Measurements from ENCODE around the gene NUBP1. TPM values are rescaled to one million over a fixed set of nuclear protein-coding genes. Genes with fewer than 3 reads are reported as not detected.
"Not testable (repeated sequence)": the region's sequence is repeated elsewhere in the genome, so short reads cannot be mapped to it uniquely, and the experiment has no call there.

The NUBP1 gene
- total RNA-seq, 5 donors from 2014 or later (not counting 1 experiment from before 2014, with no cell fraction given): 17.5 to 29.4 (median 25.9) TPM

- no peaks in the 10 kb centered on the region for H3K9me3 Mint-ChIP-seq
- Histone ChIP-seq H3K4me3 (ENCODE audit: control insufficient read depth in 1 of 2, extremely low read depth in 1 of 2, low read length in 1 of 2) (no peak overlapping the region), H3K9me3 (no peaks in the 10 kb centered on the region), H3K36me3 (ENCODE audit: control insufficient read depth in 2 of 2, extremely low read depth in 1 of 2, insufficient read depth in 1 of 2, low read length in 1 of 2) (no peaks in the 10 kb centered on the region), H3K27me3 (replicated peaks in 1 of 2; ENCODE audit: control insufficient read depth in 2 of 2, extremely low read depth in 1 of 2, insufficient read depth in 2 of 2, low read length in 1 of 2) (no peaks in the 10 kb centered on the region), H3K4me1 (ENCODE audit: control insufficient read depth in 1 of 2, extremely low read depth in 1 of 2, insufficient read depth in 2 of 2, low read length in 2 of 2) (peaks cover 6 to 35% of the 10 kb centered on the region in 2 experiments), H3K27ac (ENCODE audit: low read length) (no peak overlapping the region)
- ChIA-PET POLR2A (no interaction called here), CTCF (no interaction called here)
- H3K27me3 Mint-ChIP-seq: no peaks in the 10 kb centered on the region
- H3K4me1 Mint-ChIP-seq: peaks cover 28 to 45% (median 31%) of the 10 kb centered on the region in 3 donors
- H3K4me3 Mint-ChIP-seq: no peak overlapping the region
- H3K27ac Mint-ChIP-seq: no peak overlapping the region
- peaks cover 6% of the 10 kb centered on the region for H3K36me3 Mint-ChIP-seq
- DNase-seq: no peak
- 100% methylated on average over 5 of the region's 10 CpGs for WGBS (ENCODE audit: insufficient coverage)
- no peak for ATAC-seq (replicated peaks in 1 of 4)
These were observed 3.4 kb upstream of the NUBP1 start for GRCh38 chr16:10740000-10740844.

GRCh38 chr16:10740845-10741208, 2.8 kb upstream of the NUBP1 start:
- no peak for DNase-seq
- H3K4me3 Mint-ChIP-seq: no peak overlapping the region
- peaks cover 10% of the 10 kb centered on the region for H3K36me3 Mint-ChIP-seq
- ChIA-PET CTCF (no interaction called here), POLR2A (no interaction called here)
- no peaks in the 10 kb centered on the region for H3K9me3 Mint-ChIP-seq
- H3K4me1 Mint-ChIP-seq: peaks cover 34 to 51% (median 37%) of the 10 kb centered on the region in 3 donors
- no peaks in the 10 kb centered on the region for H3K27me3 ChIP-seq (replicated peaks in 1 of 2; ENCODE audit: control insufficient read depth in 2 of 2, extremely low read depth in 1 of 2, insufficient read depth in 2 of 2, low read length in 1 of 2)
- 50% methylated on average over 1 of the region's 2 CpGs for WGBS (ENCODE audit: insufficient coverage)
- H3K27ac Mint-ChIP-seq: no peak overlapping the region
- no peak for ATAC-seq (replicated peaks in 1 of 4)
- H3K27me3 Mint-ChIP-seq: no peaks in the 10 kb centered on the region
- peaks cover 6 to 35% of the 10 kb centered on the region in 2 experiments for H3K4me1 ChIP-seq (ENCODE audit: control insufficient read depth in 1 of 2, extremely low read depth in 1 of 2, insufficient read depth in 2 of 2, low read length in 2 of 2)
- no peaks in the 10 kb centered on the region for H3K9me3 ChIP-seq
- H3K36me3 ChIP-seq (ENCODE audit: control insufficient read depth in 2 of 2, extremely low read depth in 1 of 2, insufficient read depth in 1 of 2, low read length in 1 of 2): no peaks in the 10 kb centered on the region
- no peak overlapping the region for H3K27ac ChIP-seq (ENCODE audit: low read length)
- H3K4me3 ChIP-seq (ENCODE audit: control insufficient read depth in 1 of 2, extremely low read depth in 1 of 2, low read length in 1 of 2): no peak overlapping the region

DNA sequence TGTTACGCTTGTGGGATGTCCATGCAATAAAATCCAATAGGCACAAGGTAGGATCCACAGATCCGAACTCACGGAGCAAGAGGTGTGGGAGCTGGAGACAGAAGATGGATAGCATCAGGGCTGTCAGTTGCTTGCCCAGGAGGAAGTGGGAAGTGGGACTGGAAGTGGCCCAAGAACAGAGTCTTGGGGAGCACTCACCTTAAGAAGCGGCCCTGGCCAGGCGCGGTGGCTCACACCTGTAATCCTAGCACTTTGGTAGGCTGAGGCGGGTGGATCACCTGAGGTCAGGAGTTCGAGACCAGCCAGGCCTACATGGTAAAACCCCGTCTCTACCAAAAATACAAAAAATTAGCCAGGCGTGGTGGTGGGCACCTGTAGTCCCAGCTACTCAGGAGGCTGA, 2.4 kb upstream of the NUBP1 start:
- H3K27me3 ChIP-seq (replicated peaks in 1 of 2; ENCODE audit: control insufficient read depth in 2 of 2, extremely low read depth in 1 of 2, insufficient read depth in 2 of 2, low read length in 1 of 2); ATAC-seq (replicated peaks in 1 of 4); H3K9me3 Mint-ChIP-seq; H3K36me3 ChIP-seq (ENCODE audit: control insufficient read depth in 2 of 2, extremely low read depth in 1 of 2, insufficient read depth in 1 of 2, low read length in 1 of 2); POLR2A ChIA-PET; DNase-seq; H3K27ac Mint-ChIP-seq; H3K4me3 ChIP-seq (ENCODE audit: control insufficient read depth in 1 of 2, extremely low read depth in 1 of 2, low read length in 1 of 2); H3K4me3 Mint-ChIP-seq; H3K27me3 Mint-ChIP-seq; CTCF ChIA-PET; H3K9me3 ChIP-seq; H3K27ac ChIP-seq (ENCODE audit: low read length): not testable (repeated sequence)
- WGBS (ENCODE audit: insufficient coverage): 99% methylated on average over 9 of the region's 10 CpGs
- Mint-ChIP-seq H3K4me1 (peaks cover 37 to 54% (median 40%) of the 10 kb centered on the region in 3 donors), H3K36me3 (peaks cover 12% of the 10 kb centered on the region)
- H3K4me1 ChIP-seq (ENCODE audit: control insufficient read depth in 1 of 2, extremely low read depth in 1 of 2, insufficient read depth in 2 of 2, low read length in 2 of 2): peaks cover 6 to 35% of the 10 kb centered on the region in 2 experiments

GRCh38 chr16:10741844-10742243, 1.8 kb upstream of the NUBP1 start:
- ChIA-PET CTCF (no interaction called here), POLR2A (no interaction called here)
- Mint-ChIP-seq H3K36me3 (peaks cover 12% of the 10 kb centered on the region), H3K9me3 (no peaks in the 10 kb centered on the region), H3K27me3 (no peaks in the 10 kb centered on the region), H3K4me1 (peaks cover 37 to 54% (median 40%) of the 10 kb centered on the region in 3 donors), H3K4me3 (no peak overlapping the region), H3K27ac (peak overlapping the region in 1 of 2 donors; percentile 63)
- Histone ChIP-seq H3K9me3 (no peaks in the 10 kb centered on the region), H3K27ac (ENCODE audit: low read length) (no peak overlapping the region), H3K27me3 (replicated peaks in 1 of 2; ENCODE audit: control insufficient read depth in 2 of 2, extremely low read depth in 1 of 2, insufficient read depth in 2 of 2, low read length in 1 of 2) (no peaks in the 10 kb centered on the region), H3K36me3 (ENCODE audit: control insufficient read depth in 2 of 2, extremely low read depth in 1 of 2, insufficient read depth in 1 of 2, low read length in 1 of 2) (peaks cover 0 to 2% of the 10 kb centered on the region in 2 donors), H3K4me1 (ENCODE audit: control insufficient read depth in 1 of 2, extremely low read depth in 1 of 2, insufficient read depth in 2 of 2, low read length in 2 of 2) (peaks cover 6 to 35% of the 10 kb centered on the region in 2 experiments), H3K4me3 (ENCODE audit: control insufficient read depth in 1 of 2, extremely low read depth in 1 of 2, low read length in 1 of 2) (no peak overlapping the region)
- ATAC-seq (replicated peaks in 1 of 4) (no peak), DNase-seq (no peak)
- WGBS (ENCODE audit: insufficient coverage): 89% methylated on average over 2 of the region's 4 CpGs

DNA sequence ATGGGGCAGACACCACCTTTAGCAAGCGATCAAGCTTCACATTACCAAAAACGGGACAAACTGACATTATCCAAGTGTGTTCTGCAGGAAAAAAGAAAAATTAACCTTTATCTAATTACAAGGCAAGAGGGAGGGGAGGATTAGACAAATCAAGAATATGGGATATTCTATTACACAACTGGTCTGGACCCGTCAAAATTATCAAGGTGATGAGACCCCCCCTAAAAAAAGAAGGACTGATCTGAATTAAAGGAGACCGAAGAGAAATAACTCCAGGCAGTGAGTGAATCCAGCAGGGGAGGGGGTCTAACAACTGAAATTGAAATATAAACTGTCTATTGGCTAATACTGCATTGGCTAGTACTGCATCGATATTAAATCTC, 424 bp upstream of the NUBP1 start:
- Histone ChIP-seq H3K27ac (ENCODE audit: low read length) (peak overlapping the region; percentile 81), H3K36me3 (ENCODE audit: control insufficient read depth in 2 of 2, extremely low read depth in 1 of 2, insufficient read depth in 1 of 2, low read length in 1 of 2) (peaks cover 0 to 12% of the 10 kb centered on the region in 2 donors), H3K27me3 (replicated peaks in 1 of 2; ENCODE audit: control insufficient read depth in 2 of 2, extremely low read depth in 1 of 2, insufficient read depth in 2 of 2, low read length in 1 of 2) (no peaks in the 10 kb centered on the region), H3K4me1 (ENCODE audit: control insufficient read depth in 1 of 2, extremely low read depth in 1 of 2, insufficient read depth in 2 of 2, low read length in 2 of 2) (peaks cover 6 to 26% of the 10 kb centered on the region in 2 experiments), H3K4me3 (ENCODE audit: control insufficient read depth in 1 of 2, extremely low read depth in 1 of 2, low read length in 1 of 2) (peak overlapping the region; percentile 63), H3K9me3 (no peaks in the 10 kb centered on the region)
- WGBS (ENCODE audit: insufficient coverage): 20% methylated on average over 2 of the region's 5 CpGs
- DNase-seq (no peak), ATAC-seq (replicated peaks in 1 of 4) (no peak)
- peak overlapping the region; percentile 85 to 96 (median 87) for H3K4me3 Mint-ChIP-seq
- no peaks in the 10 kb centered on the region for H3K9me3 Mint-ChIP-seq
- CTCF ChIA-PET: interaction anchor here in 1 of 2 donors (1.4 kb wide), 1 partner anchor 228 kb away, joined by 12 read pairs; no protein-coding TSS in a partner anchor
- H3K27ac Mint-ChIP-seq: peak overlapping the region; percentile 93 to 100
- POLR2A ChIA-PET: no interaction called here
- H3K4me1 Mint-ChIP-seq: peaks cover 35 to 45% (median 40%) of the 10 kb centered on the region in 3 donors
- peaks cover 25% of the 10 kb centered on the region for H3K36me3 Mint-ChIP-seq
- H3K27me3 Mint-ChIP-seq: no peaks in the 10 kb centered on the region

DNA sequence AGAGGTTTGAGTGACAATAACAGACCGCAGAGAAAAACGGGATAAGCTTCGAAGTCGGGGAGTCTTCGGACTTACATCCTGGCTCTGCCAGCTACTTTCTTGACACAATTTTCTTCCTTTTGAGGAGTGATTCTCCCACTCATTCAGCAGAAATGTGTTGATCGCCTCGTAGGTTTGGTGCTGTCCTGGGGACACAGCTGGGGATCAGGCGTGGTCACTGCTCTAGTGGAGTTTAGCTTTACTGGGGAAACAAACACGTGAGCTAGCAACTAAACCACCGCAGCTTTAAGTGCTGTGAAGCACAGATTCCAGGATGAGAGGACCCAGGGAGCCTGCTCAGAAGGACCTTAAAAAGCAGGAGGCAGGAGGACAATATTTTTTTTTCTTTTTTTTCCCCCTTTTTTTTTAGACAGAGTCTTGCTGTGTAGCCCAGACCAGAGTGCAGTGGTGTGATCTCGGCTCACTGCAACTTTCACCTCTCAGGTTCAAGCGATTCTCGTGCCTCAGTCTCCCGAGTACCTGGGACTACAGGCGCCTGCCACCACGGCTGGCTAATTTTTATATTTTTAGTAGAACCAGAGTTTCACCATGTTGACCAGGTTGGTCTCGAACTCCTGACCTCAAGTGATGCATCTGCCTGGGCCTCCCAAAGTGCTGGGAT, 858 bp downstream of the NUBP1 start:
- WGBS (ENCODE audit: insufficient coverage): 69% methylated on average over 12 of the region's 17 CpGs
- H3K9me3 Mint-ChIP-seq: no peaks in the 10 kb centered on the region
- peaks cover 0 to 25% of the 10 kb centered on the region in 2 donors for H3K36me3 ChIP-seq (ENCODE audit: control insufficient read depth in 2 of 2, extremely low read depth in 1 of 2, insufficient read depth in 1 of 2, low read length in 1 of 2)
- H3K27me3 Mint-ChIP-seq: no peaks in the 10 kb centered on the region
- ATAC-seq (replicated peaks in 1 of 4) (no peak), DNase-seq (no peak)
- peaks cover 35% of the 10 kb centered on the region for H3K36me3 Mint-ChIP-seq
- no peaks in the 10 kb centered on the region for H3K27me3 ChIP-seq (replicated peaks in 1 of 2; ENCODE audit: control insufficient read depth in 2 of 2, extremely low read depth in 1 of 2, insufficient read depth in 2 of 2, low read length in 1 of 2)
- H3K4me1 Mint-ChIP-seq: peaks cover 40 to 46% (median 40%) of the 10 kb centered on the region in 3 donors
- peak overlapping the region; percentile 81 for H3K27ac ChIP-seq (ENCODE audit: low read length)
- H3K4me1 ChIP-seq (ENCODE audit: control insufficient read depth in 1 of 2, extremely low read depth in 1 of 2, insufficient read depth in 2 of 2, low read length in 2 of 2): peaks cover 8 to 25% of the 10 kb centered on the region in 2 experiments
- POLR2A ChIA-PET: interaction anchor here in 1 of 2 donors (0.6 kb wide), 1 partner anchor 1034 kb away, joined by 5 read pairs; no protein-coding TSS in a partner anchor
- H3K4me3 Mint-ChIP-seq: peak overlapping the region; percentile 85 to 96 (median 87)
- CTCF ChIA-PET: interaction anchor here in 1 of 2 donors (1.3 to 1.4 kb wide), 2 partner anchors 12 to 230 kb away, joined by 4 to 12 read pairs; no protein-coding TSS in a partner anchor
- peak overlapping the region; percentile 63 to 83 for H3K4me3 ChIP-seq (ENCODE audit: control insufficient read depth in 1 of 2, extremely low read depth in 1 of 2, low read length in 1 of 2)
- H3K27ac Mint-ChIP-seq: peak overlapping the region; percentile 93 to 100
- H3K9me3 ChIP-seq: no peaks in the 10 kb centered on the region
